HUES64 (cell line): ENCODE results near the gene LIMS1.
"Not testable (repeated sequence)": the region's sequence is repeated elsewhere in the genome, so short reads cannot be mapped to it uniquely, and the experiment has no call there.

ENCODE experiments used
- H3K27ac ChIP-seq: 2 replicates; pipeline ENCODE4 v1.7.0; 2013; ENCODE audit warnings: low read depth, low read length, inconsistent platforms
- H3K27me3 ChIP-seq: 2 replicates; pipeline ENCODE4 v1.6.1; 2013; ENCODE audit warnings: mild to moderate bottlenecking, low read length; ENCODE audit not compliant: insufficient read depth
- H3K36me3 ChIP-seq: 2 replicates; pipeline ENCODE4 v1.6.1; 2013; ENCODE audit warnings: mild to moderate bottlenecking, low read length; ENCODE audit not compliant: insufficient read depth
- H3K4me1 ChIP-seq: 2 replicates; pipeline ENCODE4 v1.6.1; 2013; ENCODE audit warnings: mild to moderate bottlenecking, low read length, moderate library complexity; ENCODE audit not compliant: insufficient read depth
- H3K4me3 ChIP-seq: 2 replicates; pipeline ENCODE4 v1.5.1; 2013; ENCODE audit warnings: mild to moderate bottlenecking, low read length, moderate library complexity
- H3K9ac ChIP-seq: 2 replicates; pipeline ENCODE4 v1.6.1; 2013; ENCODE audit warnings: mild to moderate bottlenecking, low read depth, low read length
- H3K9me3 ChIP-seq: 2 replicates; pipeline ENCODE4 v1.6.1; 2013; ENCODE audit warnings: low read depth, low read length; ENCODE audit not compliant: insufficient read depth
- WGBS: fragments of 150-250, 120-280 bp; methylation state at CpG from one replicate; pipeline ENCODE4 v1.1.7; 2013; ENCODE audit warnings: missing lambda C conversion rate; 5-methylcytosine and 5-hydroxymethylcytosine counted together

Gene LIMS1

GRCh38 chr2:108704871-108705270 lies 170.6 kb downstream of the LIMS1 start:
- H3K4me3 ChIP-seq, result no peak overlapping the region
- H3K9me3 ChIP-seq, result no peaks in the 10 kb centered on the region
- no peaks in the 10 kb centered on the region for H3K27me3 ChIP-seq
- no peaks in the 10 kb centered on the region for H3K36me3 ChIP-seq
- H3K9ac ChIP-seq, result no peak overlapping the region
- H3K27ac ChIP-seq, result no peak overlapping the region
- no peaks in the 10 kb centered on the region for H3K4me1 ChIP-seq
- WGBS, result 90% methylated on average over 1 of the region's 1 CpG

- no peaks in the 10 kb centered on the region for H3K36me3 ChIP-seq
- H3K9me3 ChIP-seq, result no peaks in the 10 kb centered on the region
- no peak overlapping the region for H3K27ac ChIP-seq
- H3K4me3 ChIP-seq, result no peak overlapping the region
- no peaks in the 10 kb centered on the region for H3K27me3 ChIP-seq
- H3K4me1 ChIP-seq, result no peaks in the 10 kb centered on the region
- no peak overlapping the region for H3K9ac ChIP-seq
Measured at GRCh38 chr2:108707300-108707699, 173.0 kb downstream of the LIMS1 start.

GRCh38 chr2:108716971-108717370 lies 182.7 kb downstream of the LIMS1 start:
- not testable (repeated sequence) for H3K36me3 ChIP-seq, H3K4me1 ChIP-seq, H3K9ac ChIP-seq, H3K27ac ChIP-seq, H3K27me3 ChIP-seq, H3K9me3 ChIP-seq, H3K4me3 ChIP-seq
- WGBS, result 88% methylated on average over 6 of the region's 6 CpGs

- Histone ChIP-seq H3K4me3 (peak within 1 kb of the TSS; percentile 91), H3K9ac (peak within 1 kb of the TSS; percentile 95), H3K4me1 (no peaks in the 10 kb centered on the region), H3K27ac (peak within 1 kb of the TSS; percentile 96), H3K27me3 (no peaks in the 10 kb centered on the region), H3K36me3 (no peaks in the 10 kb centered on the region), H3K9me3 (no peaks in the 10 kb centered on the region)
- WGBS, result 1% methylated on average over 97 of the region's 97 CpGs
Measured at GRCh38 chr2:108719149-108720044, 185.1 kb downstream of the LIMS1 start, which contains the start of gene RANBP2. TSS of gene RANBP2 (plus strand) at chr2:108719482. CDS start at chr2:108719607, 125 bp downstream.

- WGBS, result 93% methylated on average over 7 of the region's 9 CpGs
Measured at GRCh38 chr2:108726048-108726447, 191.8 kb downstream of the LIMS1 start.

GRCh38 chr2:108734656-108735055 lies 200.4 kb downstream of the LIMS1 start:
- not testable (repeated sequence) for H3K9ac ChIP-seq, H3K4me1 ChIP-seq, H3K9me3 ChIP-seq, H3K27ac ChIP-seq, H3K27me3 ChIP-seq, H3K4me3 ChIP-seq
- H3K36me3 ChIP-seq, result peaks cover 60% of the 10 kb centered on the region
- 98% methylated on average over 5 of the region's 6 CpGs for WGBS

More at GRCh38 chr2:108726048-108726447, 191.8 kb downstream of the LIMS1 start:
- not testable (repeated sequence) for H3K27ac ChIP-seq, H3K4me1 ChIP-seq, H3K9ac ChIP-seq, H3K4me3 ChIP-seq, H3K9me3 ChIP-seq, H3K36me3 ChIP-seq, H3K27me3 ChIP-seq
